ENCODE data around the gene SKI.
"Not testable (repeated sequence)": the region's sequence is repeated elsewhere in the genome, so short reads cannot be mapped to it uniquely, and the experiment has no call there.

Gene SKI

GRCh38 chr1:2320760-2321667 is 92.9 kb downstream of the SKI start:
- no peak for DNase-seq (ENCODE audit: low spot score)

GRCh38 chr1:2322065-2322571 is 94.0 kb downstream of the SKI start:
- peak; percentile 96 for DNase-seq (ENCODE audit: low spot score)

- DNase-seq (ENCODE audit: low spot score): no peak
Observed at GRCh38 chr1:2322581-2323211, 94.6 kb downstream of the SKI start.

- no peak for DNase-seq (ENCODE audit: low spot score)
Observed at GRCh38 chr1:2323451-2323974, 95.4 kb downstream of the SKI start.

GRCh38 chr1:2324553-2325366 is 96.6 kb downstream of the SKI start:
- no peak for DNase-seq (ENCODE audit: low spot score)

- DNase-seq (ENCODE audit: low spot score): no peak
Observed at GRCh38 chr1:2326524-2326923, 98.4 kb downstream of the SKI start.

- not testable (repeated sequence) for DNase-seq (ENCODE audit: low spot score)
Observed at GRCh38 chr1:2327162-2327561, 99.0 kb downstream of the SKI start.

GRCh38 chr1:2327841-2328240 is 99.7 kb downstream of the SKI start:
- no peak for DNase-seq (ENCODE audit: low spot score)

- no peak for DNase-seq (ENCODE audit: low spot score)
Observed at GRCh38 chr1:2328676-2329455, 100.7 kb downstream of the SKI start.

- no peak for DNase-seq (ENCODE audit: low spot score)
Observed at GRCh38 chr1:2330035-2330434, 101.9 kb downstream of the SKI start.

GRCh38 chr1:2330519-2331199 is 102.5 kb downstream of the SKI start:
- peak; percentile 96 for DNase-seq (ENCODE audit: low spot score)

GRCh38 chr1:2331200-2331544 is 103.1 kb downstream of the SKI start:
- no peak for DNase-seq (ENCODE audit: low spot score)

- DNase-seq (ENCODE audit: low spot score): not testable (repeated sequence)
Observed at GRCh38 chr1:2331580-2331979, 103.5 kb downstream of the SKI start.

- DNase-seq (ENCODE audit: low spot score): no peak
Observed at GRCh38 chr1:2334366-2334765, 106.2 kb downstream of the SKI start.

- DNase-seq (ENCODE audit: low spot score): no peak
Observed at GRCh38 chr1:2334883-2335534, 106.9 kb downstream of the SKI start.

GRCh38 chr1:2335721-2336455 is 107.8 kb downstream of the SKI start:
- no peak for DNase-seq (ENCODE audit: low spot score)

- DNase-seq (ENCODE audit: low spot score): no peak
Observed at GRCh38 chr1:2336499-2336898, 108.4 kb downstream of the SKI start.

GRCh38 chr1:2337081-2337480 is 109.0 kb downstream of the SKI start:
- DNase-seq (ENCODE audit: low spot score): no peak

- no peak for DNase-seq (ENCODE audit: low spot score)
Observed at GRCh38 chr1:2337501-2337900, 109.4 kb downstream of the SKI start.
